ENCODE results near the gene TBC1D9B.

DNA sequence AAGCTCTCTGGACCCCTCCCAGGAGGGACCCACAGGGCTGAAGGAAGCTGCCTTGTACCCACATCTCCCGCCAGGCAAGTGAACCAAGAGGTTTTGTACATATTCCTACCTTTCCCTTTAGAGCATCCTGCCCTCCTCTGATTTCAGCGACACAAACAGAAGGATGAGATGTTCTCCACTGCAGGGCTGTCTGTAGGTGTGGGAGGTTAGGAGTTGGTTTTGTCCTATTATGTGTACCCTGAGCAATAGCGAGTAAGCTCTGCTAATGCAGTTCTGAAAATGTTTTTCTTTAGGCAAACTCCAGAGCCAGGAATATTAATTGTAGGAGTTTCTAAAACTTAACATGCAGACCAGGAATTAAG, 74.0 kb downstream of the TBC1D9B start:
- TF ChIP-seq, protein P1, sequence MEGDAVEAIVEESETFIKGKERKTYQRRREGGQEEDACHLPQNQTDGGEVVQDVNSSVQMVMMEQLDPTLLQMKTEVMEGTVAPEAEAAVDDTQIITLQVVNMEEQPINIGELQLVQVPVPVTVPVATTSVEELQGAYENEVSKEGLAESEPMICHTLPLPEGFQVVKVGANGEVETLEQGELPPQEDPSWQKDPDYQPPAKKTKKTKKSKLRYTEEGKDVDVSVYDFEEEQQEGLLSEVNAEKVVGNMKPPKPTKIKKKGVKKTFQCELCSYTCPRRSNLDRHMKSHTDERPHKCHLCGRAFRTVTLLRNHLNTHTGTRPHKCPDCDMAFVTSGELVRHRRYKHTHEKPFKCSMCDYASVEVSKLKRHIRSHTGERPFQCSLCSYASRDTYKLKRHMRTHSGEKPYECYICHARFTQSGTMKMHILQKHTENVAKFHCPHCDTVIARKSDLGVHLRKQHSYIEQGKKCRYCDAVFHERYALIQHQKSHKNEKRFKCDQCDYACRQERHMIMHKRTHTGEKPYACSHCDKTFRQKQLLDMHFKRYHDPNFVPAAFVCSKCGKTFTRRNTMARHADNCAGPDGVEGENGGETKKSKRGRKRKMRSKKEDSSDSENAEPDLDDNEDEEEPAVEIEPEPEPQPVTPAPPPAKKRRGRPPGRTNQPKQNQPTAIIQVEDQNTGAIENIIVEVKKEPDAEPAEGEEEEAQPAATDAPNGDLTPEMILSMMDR (IDR thresholded peaks at IDR 0.05; ENCODE audit: borderline replicate concordance, extremely low read depth, low read length, poor library complexity, severe bottlenecking), result no peak
- TF ChIP-seq EZH2 (IDR thresholded peaks at IDR 0.05; ENCODE audit: borderline replicate concordance, low read depth, low read length, severe bottlenecking), result no peak
